ENCODE results near the gene TTC13.

TTC13 gene

GRCh38 chr1:230906226-230906625 is 72.4 kb downstream of the TTC13 start:
- DNase-seq: no peak

GRCh38 chr1:230905733-230906132 is 72.9 kb downstream of the TTC13 start:
- DNase-seq: no peak

GRCh38 chr1:230902349-230902923 is 76.2 kb downstream of the TTC13 start:
- no peak for DNase-seq

GRCh38 chr1:230901671-230902070 is 77.0 kb downstream of the TTC13 start:
- no peak for DNase-seq

GRCh38 chr1:230900984-230901383 is 77.7 kb downstream of the TTC13 start:
- DNase-seq: no peak

- DNase-seq: no peak
Measured at GRCh38 chr1:230899841-230900251, 78.8 kb downstream of the TTC13 start.

- no peak for DNase-seq
Measured at GRCh38 chr1:230898748-230899147, 79.9 kb downstream of the TTC13 start.

GRCh38 chr1:230898144-230898543 is 80.5 kb downstream of the TTC13 start:
- no peak for DNase-seq

GRCh38 chr1:230896779-230897178 is 81.9 kb downstream of the TTC13 start:
- no peak for DNase-seq

- no peak for DNase-seq
Measured at GRCh38 chr1:230895452-230895851, 83.2 kb downstream of the TTC13 start.

GRCh38 chr1:230894664-230895063 is 84.0 kb downstream of the TTC13 start:
- DNase-seq: no peak

GRCh38 chr1:230894032-230894431 is 84.6 kb downstream of the TTC13 start:
- DNase-seq: no peak

GRCh38 chr1:230892018-230892491 is 86.6 kb downstream of the TTC13 start:
- no peak for DNase-seq

- DNase-seq: no peak
Measured at GRCh38 chr1:230891413-230891812, 87.2 kb downstream of the TTC13 start.

- DNase-seq: no peak
Measured at GRCh38 chr1:230884646-230885045, 94.0 kb downstream of the TTC13 start.

GRCh38 chr1:230883967-230884366 is 94.7 kb downstream of the TTC13 start:
- no peak for DNase-seq

GRCh38 chr1:230879778-230880177 is 98.9 kb downstream of the TTC13 start:
- DNase-seq: no peak

GRCh38 chr1:230878591-230878990 is 100.1 kb downstream of the TTC13 start:
- DNase-seq: no peak

- no peak for DNase-seq
Measured at GRCh38 chr1:230877924-230878590, 100.6 kb downstream of the TTC13 start.

GRCh38 chr1:230877146-230877923 is 101.3 kb downstream of the TTC13 start:
- DNase-seq: no peak

GRCh38 chr1:230876660-230877059 is 102.0 kb downstream of the TTC13 start:
- DNase-seq: no peak

- DNase-seq: no peak
Measured at GRCh38 chr1:230875370-230875769, 103.3 kb downstream of the TTC13 start.

- no peak for DNase-seq
Measured at GRCh38 chr1:230870916-230871315, 107.7 kb downstream of the TTC13 start.

GRCh38 chr1:230869500-230869899 is 109.2 kb downstream of the TTC13 start:
- no peak for DNase-seq
